Measurements from ENCODE around the gene STH.

DNA sequence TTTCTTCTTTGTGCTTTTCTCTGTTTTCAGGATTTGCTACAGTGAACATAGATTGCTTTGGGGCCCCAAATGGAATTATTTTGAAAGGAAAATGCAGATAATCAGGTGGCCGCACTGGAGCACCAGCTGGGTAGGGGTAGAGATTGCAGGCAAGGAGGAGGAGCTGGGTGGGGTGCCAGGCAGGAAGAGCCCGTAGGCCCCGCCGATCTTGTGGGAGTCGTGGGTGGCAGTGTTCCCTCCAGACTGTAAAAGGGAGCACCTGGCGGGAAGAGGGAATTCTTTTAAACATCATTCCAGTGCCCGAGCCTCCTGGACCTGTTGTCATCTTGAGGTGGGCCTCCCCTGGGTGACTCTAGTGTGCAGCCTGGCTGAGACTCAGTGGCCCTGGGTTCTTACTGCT is 1.2 kb downstream of the STH start:
- TF ChIP-seq EZH2phosphoT487 (IDR thresholded peaks at IDR 0.05; ENCODE audit: low read depth, severe bottlenecking, unreplicated experiment) = no peak
- TF ChIP-seq, protein P1, sequence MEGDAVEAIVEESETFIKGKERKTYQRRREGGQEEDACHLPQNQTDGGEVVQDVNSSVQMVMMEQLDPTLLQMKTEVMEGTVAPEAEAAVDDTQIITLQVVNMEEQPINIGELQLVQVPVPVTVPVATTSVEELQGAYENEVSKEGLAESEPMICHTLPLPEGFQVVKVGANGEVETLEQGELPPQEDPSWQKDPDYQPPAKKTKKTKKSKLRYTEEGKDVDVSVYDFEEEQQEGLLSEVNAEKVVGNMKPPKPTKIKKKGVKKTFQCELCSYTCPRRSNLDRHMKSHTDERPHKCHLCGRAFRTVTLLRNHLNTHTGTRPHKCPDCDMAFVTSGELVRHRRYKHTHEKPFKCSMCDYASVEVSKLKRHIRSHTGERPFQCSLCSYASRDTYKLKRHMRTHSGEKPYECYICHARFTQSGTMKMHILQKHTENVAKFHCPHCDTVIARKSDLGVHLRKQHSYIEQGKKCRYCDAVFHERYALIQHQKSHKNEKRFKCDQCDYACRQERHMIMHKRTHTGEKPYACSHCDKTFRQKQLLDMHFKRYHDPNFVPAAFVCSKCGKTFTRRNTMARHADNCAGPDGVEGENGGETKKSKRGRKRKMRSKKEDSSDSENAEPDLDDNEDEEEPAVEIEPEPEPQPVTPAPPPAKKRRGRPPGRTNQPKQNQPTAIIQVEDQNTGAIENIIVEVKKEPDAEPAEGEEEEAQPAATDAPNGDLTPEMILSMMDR (IDR thresholded peaks at IDR 0.05; ENCODE audit: poor library complexity) = no peak

Measured in hepatocyte (in vitro differentiated cells).